Measurements from ENCODE around the gene SLC40A1.

DNA sequence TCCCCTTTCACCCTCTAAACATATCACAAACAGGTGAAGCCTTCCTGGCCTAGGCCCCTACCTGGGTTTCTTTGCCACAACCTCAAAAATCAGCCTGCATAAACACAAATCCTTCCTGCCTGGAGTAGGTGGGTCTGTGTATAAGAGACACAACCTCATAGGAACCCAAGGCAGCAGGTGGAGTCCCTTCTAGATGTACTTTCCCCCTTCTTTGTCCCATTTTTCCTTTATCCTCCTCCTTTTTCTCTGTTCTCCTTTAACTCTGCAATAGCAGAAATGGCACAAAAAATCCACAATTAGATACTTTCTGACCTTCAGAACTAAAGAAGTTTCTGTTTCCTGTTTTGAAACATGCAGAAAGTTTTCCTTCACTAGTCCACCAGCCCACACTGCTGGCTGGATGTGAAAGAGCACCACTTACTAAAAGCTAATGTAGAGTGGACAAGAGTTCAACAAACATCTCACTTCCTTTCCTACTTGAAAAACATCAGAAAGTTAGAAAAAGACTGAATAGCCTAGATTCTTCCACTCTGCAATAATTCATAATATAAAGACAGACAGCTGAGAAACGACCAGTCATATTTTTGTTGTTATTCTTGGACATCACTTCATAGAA is 11.2 kb downstream of the SLC40A1 start:
- TF ChIP-seq, protein P1, sequence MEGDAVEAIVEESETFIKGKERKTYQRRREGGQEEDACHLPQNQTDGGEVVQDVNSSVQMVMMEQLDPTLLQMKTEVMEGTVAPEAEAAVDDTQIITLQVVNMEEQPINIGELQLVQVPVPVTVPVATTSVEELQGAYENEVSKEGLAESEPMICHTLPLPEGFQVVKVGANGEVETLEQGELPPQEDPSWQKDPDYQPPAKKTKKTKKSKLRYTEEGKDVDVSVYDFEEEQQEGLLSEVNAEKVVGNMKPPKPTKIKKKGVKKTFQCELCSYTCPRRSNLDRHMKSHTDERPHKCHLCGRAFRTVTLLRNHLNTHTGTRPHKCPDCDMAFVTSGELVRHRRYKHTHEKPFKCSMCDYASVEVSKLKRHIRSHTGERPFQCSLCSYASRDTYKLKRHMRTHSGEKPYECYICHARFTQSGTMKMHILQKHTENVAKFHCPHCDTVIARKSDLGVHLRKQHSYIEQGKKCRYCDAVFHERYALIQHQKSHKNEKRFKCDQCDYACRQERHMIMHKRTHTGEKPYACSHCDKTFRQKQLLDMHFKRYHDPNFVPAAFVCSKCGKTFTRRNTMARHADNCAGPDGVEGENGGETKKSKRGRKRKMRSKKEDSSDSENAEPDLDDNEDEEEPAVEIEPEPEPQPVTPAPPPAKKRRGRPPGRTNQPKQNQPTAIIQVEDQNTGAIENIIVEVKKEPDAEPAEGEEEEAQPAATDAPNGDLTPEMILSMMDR (IDR thresholded peaks at IDR 0.05): no peak
- TF ChIP-seq POLR2A (IDR thresholded peaks at IDR 0.05): no peak
- no peak for TF ChIP-seq POLR2AphosphoS5 (IDR thresholded peaks at IDR 0.05)

Data from sigmoid colon (tissue), 4 donors.